ENCODE data around the gene PTPN9. TPM values are rescaled to one million over a fixed set of nuclear protein-coding genes. Genes with fewer than 3 reads are reported as not detected.
A peak's percentile ranks its signal among the peaks of the same experiment; 100 is the strongest.

Gene PTPN9
- total and polyA plus RNA-seq, 10 of the 15 experiments (the other 5 are each of a cell fraction or from before 2014, with no cell fraction given), result 7.8 to 29.1 (median 18.5) TPM

DNA sequence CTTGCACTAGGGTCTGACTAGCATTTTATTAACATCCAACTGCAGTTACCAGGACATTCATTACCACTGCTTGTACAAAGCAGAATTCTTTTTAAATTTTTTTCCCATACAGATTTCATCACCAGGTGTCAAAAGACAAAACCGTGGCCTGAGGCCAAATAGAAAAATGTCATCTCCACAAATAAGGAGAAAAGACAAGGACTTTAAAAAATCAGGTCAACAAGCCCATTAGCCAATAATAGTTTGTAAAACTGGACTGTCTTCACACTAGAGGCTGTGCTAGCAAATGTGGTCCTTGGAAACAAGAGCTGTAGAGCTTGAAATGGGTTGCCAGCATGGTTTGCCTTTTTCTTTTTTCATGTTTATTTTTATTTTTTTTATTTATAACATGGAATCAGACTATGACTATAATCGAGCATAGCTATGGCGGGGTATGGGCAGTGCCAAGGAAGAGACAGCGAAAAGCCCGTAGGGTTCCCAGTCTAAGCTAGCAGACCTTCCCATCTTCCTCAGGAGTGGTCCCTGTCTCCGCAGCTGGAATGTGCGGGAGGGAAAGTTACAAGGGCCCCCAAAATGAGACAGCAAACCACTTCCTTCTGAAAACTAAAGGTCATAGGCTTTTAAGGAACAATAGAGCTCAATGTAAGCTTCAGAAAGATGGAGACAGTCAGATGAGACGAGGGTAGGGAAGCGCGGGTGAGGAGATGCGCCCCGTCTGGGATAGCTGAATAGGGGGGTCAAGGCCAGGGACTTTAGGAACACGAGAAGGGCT is 1.5 kb downstream of the PTPN9 start:
- peak overlapping the region; percentile 61 for H2AFZ ChIP-seq (ENCODE audit: control insufficient read depth, low read depth, low read length)
- SMC1A ChIA-PET (ENCODE audit: uncharacterized antibody, unreplicated experiment), result interaction anchor here (0.6 to 1.3 kb wide), 5 partner anchors 11 to 126 kb away, joined by 3 read pairs; partner anchors contain the start of gene SIN3A

DNA sequence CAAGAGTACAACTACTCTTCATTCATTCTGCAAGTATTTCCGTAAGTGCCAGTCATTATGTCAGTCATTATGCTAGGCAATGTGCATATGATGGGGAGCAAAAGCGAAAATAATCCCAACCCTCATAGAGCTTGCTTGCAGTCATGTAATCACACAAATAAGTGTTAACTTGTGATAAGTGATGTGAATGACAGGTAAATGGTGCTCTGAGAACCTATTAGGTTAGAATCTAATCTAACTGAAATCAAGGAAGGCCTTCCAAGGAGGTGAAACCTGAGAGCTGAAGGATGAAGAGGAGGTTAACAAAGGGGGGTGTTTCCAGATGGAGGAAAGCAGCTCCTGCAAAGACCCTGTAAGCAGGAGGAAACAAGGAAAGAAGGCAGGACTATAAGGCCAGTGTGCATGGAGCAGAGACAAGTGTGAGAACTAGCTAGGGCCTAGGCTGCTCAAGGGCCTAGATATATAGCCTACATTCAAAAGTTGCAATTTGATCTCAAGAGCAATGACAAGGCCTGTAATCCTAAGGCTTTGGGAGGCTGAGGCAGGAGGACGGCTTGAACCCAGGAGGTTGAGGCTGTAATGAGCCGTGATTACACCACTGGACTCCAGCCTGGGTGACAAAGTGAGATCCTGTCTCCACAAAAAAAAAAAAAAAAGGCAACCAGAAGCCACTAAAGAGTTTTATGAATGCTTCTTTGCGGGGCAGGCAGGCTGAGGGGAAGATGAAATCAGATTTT is 5.3 kb downstream of the PTPN9 start:
- no peak overlapping the region for H3K9ac ChIP-seq (ENCODE audit: control insufficient read depth, insufficient read depth, low read length)
- peak overlapping the region; percentile 3; the same call in 1 of the 2 replicates for H3K4me3 ChIP-seq
- ChIA-PET SMC1A (ENCODE audit: uncharacterized antibody, unreplicated experiment) (interaction anchor here (0.7 to 1.4 kb wide), 3 partner anchors 12 to 122 kb away, joined by 3 to 4 read pairs (median 3); partner anchors contain the start of gene SIN3A), POLR2A (interaction anchor here (1.0 kb wide), 1 partner anchor 66 kb away, joined by 3 read pairs; the partner anchor contains the start of gene IMP3), RAD21 (ENCODE audit: unreplicated experiment) (interaction anchor here (0.8 to 1.0 kb wide), 2 partner anchors 52 to 120 kb away, joined by 3 read pairs; partner anchors contain the start of gene SNUPN), CTCF (interaction anchor here (0.8 to 1.4 kb wide), 5 partner anchors 12 to 162 kb away, joined by 3 to 4 read pairs (median 3); partner anchors contain the start of gene SNX33)
- BruUV-seq (replicated peaks), result no TSS peak
- peak overlapping the region; percentile 31; the same call in 1 of the 2 replicates for H3K27ac ChIP-seq (ENCODE audit: control insufficient read depth, insufficient read depth)
- H3K79me2 ChIP-seq (ENCODE audit: control insufficient read depth, insufficient read depth, low read length), result peaks cover 67% of the 10 kb centered on the region
- FAIRE-seq (no peak), ATAC-seq (peak; percentile 13; the same call in 2 of the 3 replicates), DNase-seq (ENCODE audit: low read depth, low spot score) (no peak)
- peaks cover 13% of the 10 kb centered on the region; the same call in 1 of the 2 replicates for H3K4me1 ChIP-seq (ENCODE audit: control insufficient read depth, insufficient read depth, low read length)
- H3K4me2 ChIP-seq (ENCODE audit: control insufficient read depth, insufficient read depth), result peak overlapping the region; percentile 63
- H3K27me3 ChIP-seq (replicated peaks in 1 of 2; ENCODE audit: control insufficient read depth in 2 of 2, insufficient read depth in 2 of 2, low read length in 1 of 2), result no peaks in the 10 kb centered on the region
- in situ Hi-C loops (cut with MboI) (no loop called here), intact Hi-C loops (cut with micrococcal nuclease; ENCODE audit: unreplicated experiment) (no loop called here)
- no peaks in the 10 kb centered on the region for H3K36me3 ChIP-seq (ENCODE audit: control insufficient read depth in 2 of 2, insufficient read depth in 2 of 2, low read length in 1 of 2)
- no peak overlapping the region for H2AFZ ChIP-seq (ENCODE audit: control insufficient read depth, low read depth, low read length)
- no peaks in the 10 kb centered on the region for H3K9me3 ChIP-seq (replicated peaks; ENCODE audit: control insufficient read depth, insufficient read depth, low read length)
- no peak for TF ChIP-seq FOXK2 (IDR thresholded peaks at IDR 0.05)
- no peak for TF ChIP-seq STAT1 (conservative IDR thresholded peaks at IDR 0.05)
- TF ChIP-seq SIN3A (IDR thresholded peaks at IDR 0.05; ENCODE audit: low read depth, low read length), result no peak
- TF ChIP-seq KAT2A (conservative IDR thresholded peaks at IDR 0.05; ENCODE audit: control insufficient read depth, low read depth, low read length), result no peak
- TF ChIP-seq KLF5 (IDR thresholded peaks at IDR 0.05; ENCODE audit: partially characterized antibody), result no peak
- TF ChIP-seq, protein P1, sequence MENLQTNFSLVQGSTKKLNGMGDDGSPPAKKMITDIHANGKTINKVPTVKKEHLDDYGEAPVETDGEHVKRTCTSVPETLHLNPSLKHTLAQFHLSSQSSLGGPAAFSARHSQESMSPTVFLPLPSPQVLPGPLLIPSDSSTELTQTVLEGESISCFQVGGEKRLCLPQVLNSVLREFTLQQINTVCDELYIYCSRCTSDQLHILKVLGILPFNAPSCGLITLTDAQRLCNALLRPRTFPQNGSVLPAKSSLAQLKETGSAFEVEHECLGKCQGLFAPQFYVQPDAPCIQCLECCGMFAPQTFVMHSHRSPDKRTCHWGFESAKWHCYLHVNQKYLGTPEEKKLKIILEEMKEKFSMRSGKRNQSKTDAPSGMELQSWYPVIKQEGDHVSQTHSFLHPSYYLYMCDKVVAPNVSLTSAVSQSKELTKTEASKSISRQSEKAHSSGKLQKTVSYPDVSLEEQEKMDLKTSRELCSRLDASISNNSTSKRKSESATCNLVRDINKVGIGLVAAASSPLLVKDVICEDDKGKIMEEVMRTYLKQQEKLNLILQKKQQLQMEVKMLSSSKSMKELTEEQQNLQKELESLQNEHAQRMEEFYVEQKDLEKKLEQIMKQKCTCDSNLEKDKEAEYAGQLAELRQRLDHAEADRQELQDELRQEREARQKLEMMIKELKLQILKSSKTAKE (IDR thresholded peaks at IDR 0.05; ENCODE audit: low read depth, poor library complexity, severe bottlenecking), result no peak
- no peaks in the 10 kb centered on the region; the same call in 1 of the 2 replicates for H4K20me1 ChIP-seq (ENCODE audit: control insufficient read depth, insufficient read depth)
- WGBS (ENCODE audit: insufficient coverage, insufficient replicate concordance, low lambda C conversion rate, missing lambda C conversion rate), result 53% methylated on average over 5 of the region's 5 CpGs

More for the DNA sequence above, 1.5 kb downstream of the PTPN9 start:
- ATAC-seq (peak; percentile 28; the same call in 2 of the 3 replicates), DNase-seq (ENCODE audit: low read depth, low spot score) (no peak), FAIRE-seq (peak; percentile 18)
- 2% methylated on average over 13 of the region's 13 CpGs for WGBS (ENCODE audit: insufficient coverage, insufficient replicate concordance, low lambda C conversion rate, missing lambda C conversion rate)
- Histone ChIP-seq H4K20me1 (ENCODE audit: control insufficient read depth, insufficient read depth) (no peaks in the 10 kb centered on the region; the same call in 1 of the 2 replicates), H3K79me2 (ENCODE audit: control insufficient read depth, insufficient read depth, low read length) (peaks cover 57% of the 10 kb centered on the region), H3K4me3 (peak overlapping the region; percentile 86), H3K27me3 (replicated peaks in 1 of 2; ENCODE audit: control insufficient read depth in 2 of 2, insufficient read depth in 2 of 2, low read length in 1 of 2) (no peaks in the 10 kb centered on the region), H3K27ac (ENCODE audit: control insufficient read depth, insufficient read depth) (peak overlapping the region; percentile 79), H3K4me2 (ENCODE audit: control insufficient read depth, insufficient read depth) (peak overlapping the region; percentile 64), H3K9ac (ENCODE audit: control insufficient read depth, insufficient read depth, low read length) (peak overlapping the region; percentile 92), H3K9me3 (replicated peaks; ENCODE audit: control insufficient read depth, insufficient read depth, low read length) (no peaks in the 10 kb centered on the region), H3K36me3 (ENCODE audit: control insufficient read depth in 2 of 2, insufficient read depth in 2 of 2, low read length in 1 of 2) (no peaks in the 10 kb centered on the region), H3K4me1 (ENCODE audit: control insufficient read depth, insufficient read depth, low read length) (peaks cover 16% of the 10 kb centered on the region; the same call in 1 of the 2 replicates)
- intact Hi-C loops (cut with micrococcal nuclease; ENCODE audit: unreplicated experiment), result loop anchor here (5.0 kb wide), 1 partner anchor 50 kb away; the partner anchor contains the start of gene SNUPN
- no peak for TF ChIP-seq NBN (IDR thresholded peaks at IDR 0.05)
- TF ChIP-seq RUNX3 (IDR thresholded peaks at IDR 0.05; ENCODE audit: low read length), result peak; percentile 6; the same call in 1 of the 2 replicates
- TSS peak; percentile 68 for BruUV-seq (replicated peaks)
- POLR2A ChIA-PET, result interaction anchor here (0.5 to 2.6 kb wide), 7 partner anchors 11 to 1942 kb away, joined by 3 to 41 read pairs (median 4); partner anchors contain the start of genes IMP3, SIN3A and SNUPN
- CTCF ChIA-PET, result interaction anchor here (0.7 to 2.7 kb wide), 4 partner anchors 11 to 209 kb away, joined by 3 to 14 read pairs (median 3); partner anchors contain the start of genes MAN2C1 and SNX33
- in situ Hi-C loops (cut with MboI), result no loop called here
- RAD21 ChIA-PET (ENCODE audit: unreplicated experiment), result interaction anchor here (0.8 to 2.4 kb wide), 7 partner anchors 48 to 209 kb away, joined by 3 to 18 read pairs (median 5); partner anchors contain the start of genes IMP3, MAN2C1, SIN3A and SNUPN
